Glomerular endothelial cell (primary cell): ENCODE results near the gene FGF2. TPM values are rescaled to one million over a fixed set of nuclear protein-coding genes. Genes with fewer than 3 reads are reported as not detected.

Experiments used
- DNase-seq: peaks from one replicate; pipeline ENCODE4 v3.0.0-alpha.2; 2011; ENCODE audit warnings: low read depth, low spot score; ENCODE audit errors: extremely low read depth
- total RNA-seq: library from RNA; depleted of rRNA; stranded (reverse); fragments of >200 nt; gene quantifications from 2 replicates; pipeline ENCODE4 v1.2.3, GENCODE V29; 2015

Gene FGF2
- total RNA-seq, 1 donor from 2014 or later = 4.9 TPM

- DNase-seq = no peak
Measured at GRCh38 chr4:122889726-122890125, 63.1 kb downstream of the FGF2 start.

DNA sequence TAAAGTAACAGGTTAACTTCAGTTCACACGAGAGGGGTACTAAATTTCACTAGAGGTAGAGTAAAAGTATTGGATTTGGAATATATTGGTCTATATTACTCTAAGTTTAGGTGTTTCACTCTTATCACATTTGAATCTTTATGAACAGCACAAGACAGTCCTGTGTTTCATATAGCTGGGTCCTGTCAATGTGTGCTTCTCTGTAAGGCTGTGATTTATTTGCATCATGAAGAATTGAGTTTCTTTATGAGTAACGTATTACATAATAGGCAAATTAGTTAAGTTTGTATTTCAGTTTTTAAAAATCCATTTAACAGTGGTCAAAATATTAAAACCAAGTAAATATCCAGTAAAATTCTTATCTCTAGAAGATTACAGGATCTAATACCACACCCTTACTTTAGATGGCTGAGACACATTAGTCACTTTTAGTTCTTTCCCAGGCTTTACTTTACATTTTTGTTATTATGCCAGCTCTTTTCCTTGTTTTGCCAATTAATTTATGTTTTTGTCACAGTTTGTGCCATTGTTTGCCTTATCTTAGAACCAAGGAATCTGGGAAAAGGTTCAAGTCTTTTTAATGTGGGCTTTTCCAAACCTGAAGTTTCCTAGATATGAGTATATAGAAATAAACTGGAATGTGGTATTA is 63.6 kb downstream of the FGF2 start:
- no peak for DNase-seq

GRCh38 chr4:122894827-122895226 is 68.2 kb downstream of the FGF2 start:
- no peak for DNase-seq

DNA sequence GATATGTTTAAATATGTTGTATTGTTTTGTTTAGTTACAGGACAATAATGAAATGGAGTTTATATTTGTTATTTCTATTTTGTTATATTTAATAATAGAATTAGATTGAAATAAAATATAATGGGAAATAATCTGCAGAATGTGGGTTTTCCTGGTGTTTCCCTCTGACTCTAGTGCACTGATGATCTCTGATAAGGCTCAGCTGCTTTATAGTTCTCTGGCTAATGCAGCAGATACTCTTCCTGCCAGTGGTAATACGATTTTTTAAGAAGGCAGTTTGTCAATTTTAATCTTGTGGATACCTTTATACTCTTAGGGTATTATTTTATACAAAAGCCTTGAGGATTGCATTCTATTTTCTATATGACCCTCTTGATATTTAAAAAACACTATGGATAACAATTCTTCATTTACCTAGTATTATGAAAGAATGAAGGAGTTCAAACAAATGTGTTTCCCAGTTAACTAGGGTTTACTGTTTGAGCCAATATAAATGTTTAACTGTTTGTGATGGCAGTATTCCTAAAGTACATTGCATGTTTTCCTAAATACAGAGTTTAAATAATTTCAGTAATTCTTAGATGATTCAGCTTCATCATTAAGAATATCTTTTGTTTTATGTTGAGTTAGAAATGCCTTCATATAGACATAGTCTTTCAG is 68.8 kb downstream of the FGF2 start:
- DNase-seq = no peak

- no peak for DNase-seq
Measured at GRCh38 chr4:122896270-122896669, 69.6 kb downstream of the FGF2 start.

- no peak for DNase-seq
Measured at GRCh38 chr4:122898370-122899150, 71.9 kb downstream of the FGF2 start.

GRCh38 chr4:122899682-122900081 is 73.1 kb downstream of the FGF2 start:
- DNase-seq = no peak

GRCh38 chr4:122900314-122900713 is 73.7 kb downstream of the FGF2 start:
- no peak for DNase-seq

DNA sequence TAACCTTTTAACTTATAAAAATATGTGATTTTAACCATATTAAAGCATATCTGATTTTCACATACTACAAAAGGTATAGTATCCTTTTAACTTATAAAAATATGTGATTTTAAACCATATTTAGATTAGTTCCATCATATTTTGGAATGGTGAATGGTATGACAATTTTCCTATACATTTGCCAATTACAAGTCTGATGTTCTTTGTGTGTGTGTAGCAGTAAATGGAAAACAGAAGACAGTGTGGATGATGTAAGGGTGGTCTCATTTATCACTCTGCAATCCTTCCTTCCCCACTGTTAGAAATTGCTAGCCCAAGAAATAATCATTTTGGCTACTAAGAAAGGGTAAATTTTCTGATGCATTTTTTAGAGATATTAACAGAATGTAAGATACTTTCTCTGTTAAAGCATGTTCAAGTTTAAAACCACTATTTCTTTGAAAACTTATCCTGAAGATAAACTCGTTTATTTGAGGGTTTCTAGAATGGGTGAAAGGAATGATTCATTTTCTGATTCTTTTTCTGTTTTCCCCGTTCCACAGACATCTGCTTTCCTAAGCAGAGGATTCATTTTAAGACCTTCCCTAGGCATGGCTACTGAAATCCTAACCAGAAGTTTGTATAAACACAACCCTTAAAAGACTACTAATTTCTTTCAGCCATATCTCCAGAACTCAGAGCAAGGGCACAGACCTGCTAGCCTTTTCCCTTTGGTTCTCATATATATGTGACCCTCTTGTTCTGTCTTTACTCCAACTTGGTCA is 74.8 kb downstream of the FGF2 start:
- DNase-seq = no peak

DNA sequence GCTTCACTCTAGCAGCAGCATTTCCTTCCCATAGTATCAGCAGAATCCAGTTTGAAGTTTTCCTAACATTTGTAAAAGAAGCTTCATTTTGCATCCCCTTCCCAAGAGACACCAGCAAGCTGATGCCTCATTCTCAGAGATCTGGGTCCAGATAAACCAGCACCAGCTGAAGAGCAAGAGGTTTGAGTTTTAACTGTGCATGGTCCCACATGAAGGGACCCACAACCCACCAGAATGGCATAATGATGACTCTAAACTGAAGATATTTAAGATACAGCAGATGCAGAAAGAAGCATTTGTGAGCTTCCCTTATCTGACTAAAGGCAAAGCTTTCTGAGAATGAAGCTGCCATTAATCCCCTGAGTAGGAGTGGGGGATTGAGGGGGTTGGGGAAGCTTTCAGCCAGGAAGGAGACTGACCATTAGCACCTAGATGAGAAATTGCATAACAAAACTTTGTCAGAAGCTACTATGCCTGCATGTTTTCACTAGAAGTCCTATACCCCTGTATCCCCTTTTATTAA is 77.2 kb downstream of the FGF2 start:
- no peak for DNase-seq

DNA sequence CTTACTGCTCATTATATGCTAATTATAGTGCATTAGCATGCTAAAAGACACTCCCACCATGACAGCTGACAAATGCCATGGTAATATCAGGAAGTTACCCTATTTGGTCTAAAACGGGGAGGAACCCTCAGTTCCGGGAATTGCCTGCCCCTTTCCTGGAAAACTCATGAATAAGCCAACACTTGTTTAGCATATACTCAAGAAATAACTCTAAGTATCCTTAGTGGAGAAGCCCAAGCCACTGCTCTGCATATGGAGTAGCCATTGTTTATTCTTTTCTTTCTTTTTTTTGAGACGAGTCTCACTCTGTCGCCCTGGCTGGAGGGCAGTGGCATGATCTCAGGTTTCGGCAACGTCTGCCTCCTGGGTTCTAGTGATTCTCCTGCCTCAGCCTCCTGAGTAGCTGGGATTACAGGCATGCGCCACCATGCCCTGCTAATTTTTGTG is 80.3 kb downstream of the FGF2 start:
- DNase-seq = no peak

DNA sequence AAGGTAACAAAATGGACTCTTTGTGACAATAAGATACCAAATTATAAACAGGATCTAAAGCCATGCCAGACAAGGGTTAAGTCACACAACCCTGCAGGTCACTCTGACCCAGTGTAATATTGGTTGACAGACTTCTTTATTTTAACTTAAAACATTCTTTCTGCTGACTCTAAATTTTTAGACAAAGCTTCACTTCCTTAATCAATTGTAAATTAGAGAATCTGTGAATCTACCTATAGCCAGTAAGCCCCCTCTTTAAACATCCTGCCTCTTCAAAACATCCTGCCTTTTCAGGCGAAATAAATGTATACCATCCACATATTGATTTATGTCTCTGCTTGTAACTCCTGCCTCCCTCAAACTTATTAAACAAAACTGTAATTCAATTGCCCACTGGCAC is 81.6 kb downstream of the FGF2 start:
- DNase-seq = no peak

- DNase-seq = no peak
Measured at GRCh38 chr4:122909683-122910082, 83.1 kb downstream of the FGF2 start.

- DNase-seq = no peak
Measured at GRCh38 chr4:122911588-122911987, 85.0 kb downstream of the FGF2 start.

GRCh38 chr4:122912810-122913575 is 86.4 kb downstream of the FGF2 start:
- DNase-seq = no peak

- DNase-seq = no peak
Measured at GRCh38 chr4:122914292-122914904, 87.8 kb downstream of the FGF2 start.

DNA sequence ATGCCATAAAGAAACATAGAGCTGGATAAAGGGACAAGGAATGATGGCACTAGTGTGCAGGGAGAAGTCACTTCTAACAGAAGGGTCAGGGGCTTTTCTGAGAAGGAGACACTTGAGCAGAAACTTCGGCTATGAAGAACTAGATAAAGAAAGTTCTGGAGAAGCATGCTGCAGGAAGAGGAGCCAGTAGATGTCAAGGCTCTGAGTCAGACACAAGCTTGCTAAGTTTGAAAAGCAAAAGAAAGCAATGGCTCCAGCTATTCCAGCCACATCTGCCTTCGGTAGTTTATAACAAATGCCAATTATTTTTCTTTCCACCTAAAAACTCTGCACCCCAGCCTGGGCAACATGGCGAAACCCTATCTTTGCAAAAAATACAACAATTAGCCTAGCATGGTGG is 88.3 kb downstream of the FGF2 start:
- DNase-seq = no peak

DNA sequence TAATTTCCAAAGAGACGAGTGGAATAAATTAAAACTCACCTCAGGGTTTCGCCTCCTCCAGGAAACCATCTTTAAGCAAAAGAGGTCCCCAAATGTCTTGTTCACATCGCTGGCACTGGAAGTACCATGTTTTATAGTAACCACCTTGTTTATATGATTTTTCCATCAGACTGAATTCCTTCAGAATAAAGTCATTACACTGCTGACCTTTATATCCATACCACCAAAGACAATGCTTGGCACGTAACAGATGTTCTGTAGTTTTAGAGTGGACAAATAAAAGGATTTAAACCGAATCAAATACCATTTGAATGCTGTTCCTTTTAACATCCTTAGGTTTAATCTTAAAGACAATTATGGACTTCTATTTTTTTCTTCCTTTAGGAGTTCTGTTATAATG is 91.1 kb downstream of the FGF2 start:
- no peak for DNase-seq

DNA sequence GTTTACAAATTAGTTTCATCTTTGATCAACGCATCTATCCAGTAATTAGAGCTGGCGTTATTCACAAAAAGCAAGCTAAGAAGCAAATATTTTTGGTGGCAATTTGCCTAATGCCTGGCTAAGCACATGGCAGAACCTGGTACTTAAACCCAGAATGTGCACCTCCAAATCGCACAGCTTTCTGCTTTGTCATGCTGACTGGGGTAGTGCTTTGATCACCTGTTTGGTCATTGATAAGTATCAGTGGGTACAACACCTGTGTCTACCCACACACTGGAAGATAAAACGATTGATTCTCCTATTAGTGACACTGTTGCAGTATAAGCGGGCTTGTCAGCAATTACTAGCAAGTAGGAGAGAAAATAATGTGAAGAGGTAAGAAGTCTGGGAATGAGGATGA is 93.8 kb downstream of the FGF2 start:
- no peak for DNase-seq

GRCh38 chr4:122921300-122921699 is 94.7 kb downstream of the FGF2 start:
- no peak for DNase-seq
